HFF-Myc (cell line): ENCODE results near the gene NDUFA11.

Experiments used
- DNase-seq: peaks from one replicate; pipeline ENCODE4 v3.0.0-alpha.2; 2011; ENCODE audit warnings: low read depth; ENCODE audit errors: extremely low read depth
- H3K4me3 ChIP-seq: replicated peaks from 2 replicates; pipeline ENCODE4 v1.5.1; 2011; ENCODE audit warnings: low read depth, mild to moderate bottlenecking, control low read depth, low read length
- TF ChIP-seq, protein P1 (sequence below): IDR thresholded peaks from 2 replicates; pipeline ENCODE4 v1.5.1; 2012; ENCODE audit warnings: mild to moderate bottlenecking, low read depth, low read length, control low read depth; ENCODE audit errors: missing control alignments

NDUFA11 gene

DNA sequence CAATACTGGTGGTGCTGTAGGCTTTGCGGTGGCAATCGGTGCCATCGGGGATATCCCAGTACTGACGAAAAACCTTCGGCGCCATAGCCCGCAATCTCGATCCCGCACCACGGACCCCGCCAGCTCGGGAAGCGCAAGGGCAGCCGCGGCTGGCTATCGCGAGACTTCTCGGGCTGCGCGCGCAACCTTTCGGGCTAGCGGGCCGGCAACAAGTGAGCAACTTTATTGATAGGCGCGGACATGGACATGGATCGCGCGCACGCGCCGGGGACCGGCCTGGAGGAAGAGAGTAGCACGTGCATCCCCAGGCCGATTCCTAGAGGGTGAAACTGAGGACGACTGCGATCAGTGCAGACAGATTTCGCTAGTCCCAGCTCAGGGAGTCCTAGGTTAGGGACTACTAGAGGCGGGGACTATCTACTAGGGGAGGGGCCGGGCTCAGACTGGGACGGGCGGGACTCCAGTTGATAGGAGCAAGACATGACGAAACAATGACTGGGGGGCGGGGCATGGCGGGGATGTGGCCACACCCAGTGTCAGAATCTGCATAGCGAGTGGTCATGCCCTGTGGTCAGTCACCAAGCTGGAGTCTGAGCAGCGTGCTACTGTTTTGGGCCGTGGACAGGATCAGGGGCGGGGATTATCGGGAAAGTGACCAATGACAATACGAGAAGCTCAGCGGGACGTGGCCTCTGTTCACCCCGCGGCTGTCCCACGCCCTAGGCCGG lies at the start of gene NDUFA11:
Gene NDUFA11, minus strand, starts transcription at position 167 of the 728 bp plus-strand sequence. Its CDS starts 82 bp downstream, at position 85.
- peak within 1 kb of the TSS; percentile 90 for H3K4me3 ChIP-seq
- TF ChIP-seq, protein P1, sequence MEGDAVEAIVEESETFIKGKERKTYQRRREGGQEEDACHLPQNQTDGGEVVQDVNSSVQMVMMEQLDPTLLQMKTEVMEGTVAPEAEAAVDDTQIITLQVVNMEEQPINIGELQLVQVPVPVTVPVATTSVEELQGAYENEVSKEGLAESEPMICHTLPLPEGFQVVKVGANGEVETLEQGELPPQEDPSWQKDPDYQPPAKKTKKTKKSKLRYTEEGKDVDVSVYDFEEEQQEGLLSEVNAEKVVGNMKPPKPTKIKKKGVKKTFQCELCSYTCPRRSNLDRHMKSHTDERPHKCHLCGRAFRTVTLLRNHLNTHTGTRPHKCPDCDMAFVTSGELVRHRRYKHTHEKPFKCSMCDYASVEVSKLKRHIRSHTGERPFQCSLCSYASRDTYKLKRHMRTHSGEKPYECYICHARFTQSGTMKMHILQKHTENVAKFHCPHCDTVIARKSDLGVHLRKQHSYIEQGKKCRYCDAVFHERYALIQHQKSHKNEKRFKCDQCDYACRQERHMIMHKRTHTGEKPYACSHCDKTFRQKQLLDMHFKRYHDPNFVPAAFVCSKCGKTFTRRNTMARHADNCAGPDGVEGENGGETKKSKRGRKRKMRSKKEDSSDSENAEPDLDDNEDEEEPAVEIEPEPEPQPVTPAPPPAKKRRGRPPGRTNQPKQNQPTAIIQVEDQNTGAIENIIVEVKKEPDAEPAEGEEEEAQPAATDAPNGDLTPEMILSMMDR, result no peak
- no peak for DNase-seq

DNA sequence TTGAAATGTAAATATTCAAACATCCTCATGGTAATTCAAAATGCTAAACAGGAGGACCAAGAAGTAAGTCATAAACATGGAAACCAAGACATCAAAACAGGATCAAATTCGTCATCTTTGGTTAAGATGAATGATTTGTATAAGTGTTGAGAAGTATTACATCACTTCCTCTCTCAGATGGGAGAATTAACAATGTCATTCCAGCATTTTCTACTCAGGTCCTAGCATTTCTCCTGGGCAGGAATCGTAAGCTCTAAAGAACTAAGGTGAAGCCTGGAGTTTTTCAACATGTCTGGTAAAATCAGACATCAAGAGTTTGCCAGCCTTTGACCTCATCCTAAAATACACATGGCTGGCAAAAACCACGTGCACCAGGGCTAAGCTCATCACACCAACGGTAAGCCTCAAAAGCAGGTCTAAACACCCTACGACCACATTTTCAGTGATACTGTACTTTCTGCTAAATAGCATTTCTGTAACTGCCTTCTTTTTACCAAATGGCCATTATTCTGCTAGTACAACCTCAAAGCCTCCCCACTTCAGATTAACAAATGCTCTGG lies 49.5 kb upstream of the NDUFA11 start:
- no peak overlapping the region for H3K4me3 ChIP-seq
- TF ChIP-seq, protein P1, result no peak
- no peak for DNase-seq

DNA sequence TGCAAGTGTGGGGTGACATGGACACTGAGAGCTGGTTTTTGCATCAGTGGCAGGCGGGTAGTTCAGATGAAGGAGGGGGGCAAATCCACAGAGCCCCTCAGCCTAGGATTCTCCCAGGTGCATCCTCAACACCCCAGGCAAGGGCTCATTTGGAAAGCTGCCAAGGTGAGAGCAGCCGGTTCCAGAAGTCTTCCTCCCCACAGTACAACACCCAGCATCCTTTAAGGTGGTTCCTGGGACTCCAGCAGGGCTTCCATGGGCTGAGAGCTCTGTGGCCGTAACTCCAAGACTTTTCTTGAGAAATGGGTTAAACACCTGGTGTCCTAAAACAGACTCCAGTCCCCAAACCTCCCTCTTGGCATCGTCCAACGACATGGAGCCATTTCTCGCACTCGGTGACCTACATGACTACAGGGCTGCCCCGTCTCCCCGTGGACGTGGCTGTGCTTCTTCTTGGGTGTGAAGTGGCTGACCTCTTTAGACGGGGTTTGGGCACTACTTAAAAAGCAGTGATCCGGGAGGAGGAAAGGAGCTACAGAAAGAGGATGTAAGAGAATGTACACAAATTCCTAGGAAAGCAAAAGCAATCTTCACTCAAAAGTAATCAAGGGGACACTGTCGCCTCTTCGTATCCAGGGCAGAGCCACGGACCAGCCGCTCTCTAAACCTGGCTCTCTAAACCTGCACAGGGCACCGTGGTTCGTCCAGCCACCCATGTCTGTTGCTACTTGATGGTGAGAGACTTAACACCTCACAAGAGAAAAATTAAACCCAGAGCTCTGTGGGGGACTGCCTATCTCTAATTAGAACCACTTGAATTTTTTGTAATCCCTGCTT lies 48.8 kb upstream of the NDUFA11 start:
- TF ChIP-seq, protein P1, result no peak
- no peak overlapping the region for H3K4me3 ChIP-seq
- DNase-seq, result no peak

DNA sequence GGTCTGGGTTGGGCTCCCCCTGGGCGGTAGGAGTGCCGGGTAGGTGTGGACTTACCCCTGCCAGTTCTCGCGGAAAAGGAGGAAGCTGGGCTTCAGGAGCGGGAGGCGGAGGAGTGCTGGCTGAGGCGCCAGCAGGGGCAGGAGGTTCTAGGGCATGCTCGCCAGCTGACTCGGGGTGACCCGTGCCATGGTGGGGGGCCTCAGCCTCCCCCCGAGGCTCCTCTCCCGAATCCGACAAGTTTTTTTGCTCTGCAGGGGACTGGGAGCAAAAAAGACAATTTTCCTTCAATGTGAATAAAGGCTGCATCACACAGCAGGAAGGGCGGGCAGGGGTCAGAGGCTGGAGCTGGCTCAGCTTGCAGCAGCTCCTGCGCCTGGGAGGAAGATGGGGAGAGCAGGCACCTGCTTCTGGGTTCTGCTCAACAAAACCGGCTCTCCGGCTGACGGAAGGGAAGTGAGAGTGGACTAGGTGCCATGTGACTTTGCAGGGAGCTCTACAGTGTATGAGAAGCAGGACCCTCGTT lies 47.8 kb upstream of the NDUFA11 start:
- no peak overlapping the region for H3K4me3 ChIP-seq
- DNase-seq, result no peak
- TF ChIP-seq, protein P1, result no peak

DNA sequence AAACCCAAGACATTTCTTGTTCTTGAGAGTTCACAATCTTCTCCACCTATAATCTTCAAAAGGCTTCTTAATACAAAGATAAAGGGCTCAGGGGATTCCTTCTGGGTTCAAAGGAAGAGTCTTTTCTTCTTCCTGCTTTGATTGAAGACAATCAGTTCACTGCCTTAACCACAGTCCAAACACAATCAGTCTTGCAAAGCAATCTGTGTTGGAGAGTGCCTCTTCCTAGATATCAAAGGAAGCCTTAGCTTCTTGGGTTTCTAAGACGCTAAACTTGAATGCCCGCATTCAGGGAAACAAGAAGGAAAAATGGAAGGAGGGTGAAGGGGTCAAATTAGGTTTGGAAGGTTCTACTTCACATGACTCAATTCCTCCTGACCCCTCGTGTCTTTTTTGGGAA lies 47.2 kb upstream of the NDUFA11 start:
- DNase-seq, result no peak
- H3K4me3 ChIP-seq, result no peak overlapping the region
- TF ChIP-seq, protein P1, result no peak

DNA sequence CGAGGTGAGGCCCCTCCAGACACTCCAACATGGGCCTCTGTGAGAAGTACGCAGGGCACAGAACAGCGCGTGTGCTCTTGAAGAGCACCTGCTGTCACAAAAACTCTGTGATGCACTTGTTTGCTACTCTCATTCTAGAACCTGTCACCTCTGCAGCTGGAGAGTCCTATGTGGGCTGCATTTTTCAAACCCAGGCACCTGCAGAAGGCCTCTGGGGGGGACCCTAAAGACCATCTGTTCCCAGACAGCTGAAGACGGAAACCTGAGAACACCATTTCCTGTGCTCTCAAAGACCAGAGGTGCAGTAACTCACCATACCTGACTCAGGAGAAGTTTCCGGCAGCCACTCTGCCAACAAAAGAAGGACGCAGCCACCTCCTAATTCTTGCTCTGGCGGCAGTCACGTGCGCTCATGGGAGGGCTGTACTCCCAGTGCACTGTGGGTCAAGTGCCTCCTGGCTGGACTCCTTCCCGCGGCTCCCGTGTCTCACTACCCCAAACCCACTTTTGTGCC lies 46.3 kb upstream of the NDUFA11 start:
- TF ChIP-seq, protein P1, result no peak
- no peak for DNase-seq
- no peak overlapping the region for H3K4me3 ChIP-seq
